AG04450 (cell line): ENCODE data around the gene TNFSF11. TPM values are rescaled to one million over a fixed set of nuclear protein-coding genes. Genes with fewer than 3 reads are reported as not detected.
A peak's percentile ranks its signal among the peaks of the same experiment; 100 is the strongest.

Experiments used
- CTCF ChIA-PET: fragments of 300-600, 350-600 bp; formaldehyde crosslinking; extraction: SDS; loops from one replicate; lab custom pipeline; 2022; ENCODE audit warnings: antibody characterized with exemption, inconsistent platforms; lab: Charles Lee
- POLR2A ChIA-PET: fragments of 350-600 bp; formaldehyde crosslinking; extraction: SDS; loops from one replicate; lab custom pipeline; 2021; ENCODE audit warnings: antibody characterized with exemption, inconsistent platforms; lab: Yijun Ruan, JAX
- DNase-seq: peaks from one replicate; pipeline ENCODE4 v3.0.0-alpha.2; 2011; ENCODE audit warnings: low read depth, low spot score
- H3K27ac ChIP-seq: one replicate; pipeline ENCODE4 v1.5.1; 2012; ENCODE audit warnings: low read depth, low read length, control low read depth
- H3K27me3 ChIP-seq: one replicate; pipeline ENCODE4 v1.6.0; 2012; ENCODE audit warnings: low read length; ENCODE audit not compliant: control insufficient read depth, insufficient read depth
- H3K4me3 ChIP-seq: 2 replicates; pipeline ENCODE4 v1.5.1; 2011; ENCODE audit warnings: mild to moderate bottlenecking, low read depth, low read length, control low read depth
- H3K9me3 ChIP-seq: 2 replicates; pipeline ENCODE4 v1.5.1; 2012; ENCODE audit warnings: low read length; ENCODE audit not compliant: control insufficient read depth, insufficient read depth
- CTCF ChIP-seq: IDR thresholded peaks from 2 replicates; pipeline ENCODE4 v1.5.1; 2011; ENCODE audit warnings: low read depth, low read length, control low read depth, inconsistent platforms
- polyA minus RNA-seq: library from RNA; depleted of rRNA, polyadenylated mRNA; stranded (reverse); fragments of >200 nt; gene quantifications from 2 replicates; pipeline ENCODE4 v1.2.3, GENCODE V29; 2011; rRNA and poly(A)+ RNA removed
- polyA plus RNA-seq: library from polyadenylated mRNA; depleted of rRNA; stranded (reverse); fragments of >200 nt; gene quantifications from 2 replicates; pipeline ENCODE4 v1.2.3, GENCODE V29; 2011; rRNA removed

Gene TNFSF11
- polyA plus RNA-seq (not detected in 2 replicates), polyA minus RNA-seq (not detected in 2 replicates)

- Histone ChIP-seq H3K27me3 (peaks cover 51% of the 10 kb centered on the region), H3K9me3 (peaks cover 11% of the 10 kb centered on the region), H3K27ac (no peak within 1 kb of the TSS), H3K4me3 (0 out of 2 replicates have a peak within 1 kb of the TSS, but pooled peaks have one; percentile 7)
- DNase-seq: no peak
- ChIA-PET POLR2A (no interaction called here), CTCF (no interaction called here)
- no peak for TF ChIP-seq CTCF
Observed at GRCh38 chr13:42574011-42574410, at the start of gene TNFSF11. TSS of gene TNFSF11 (plus strand) at chr13:42574152. CDS start at chr13:42574304, 152 bp downstream.

DNA sequence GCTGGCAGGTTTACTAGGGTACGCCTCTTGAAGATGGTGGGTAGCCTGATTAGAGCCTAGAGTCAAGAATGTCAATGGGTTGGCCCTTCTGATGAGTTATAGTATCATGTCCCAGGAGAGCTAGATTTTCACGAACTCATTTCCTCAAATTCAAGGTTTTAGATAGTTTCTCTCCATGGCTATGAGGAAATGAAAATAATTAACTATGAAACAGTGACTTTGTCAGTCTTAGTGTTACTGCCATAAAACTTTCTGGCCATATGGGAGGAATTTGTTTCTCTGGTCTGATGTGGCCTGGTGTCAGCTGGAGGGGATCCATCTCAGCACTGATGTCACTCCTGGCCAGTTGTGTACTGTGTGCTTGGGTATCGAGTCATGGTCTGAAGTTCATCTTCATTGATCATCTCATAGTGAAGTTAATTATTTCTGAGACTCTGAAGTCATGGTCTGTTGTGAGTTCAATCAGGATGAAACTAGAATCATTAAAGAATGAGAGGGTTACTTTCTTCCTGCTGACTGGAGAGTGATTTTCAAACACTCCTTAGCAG, 49.4 kb upstream of the TNFSF11 start:
- no peak for TF ChIP-seq CTCF
- ChIA-PET CTCF (no interaction called here), POLR2A (no interaction called here)
- no peak for DNase-seq
- no peak overlapping the region for H3K27ac ChIP-seq
- no peaks in the 10 kb centered on the region for H3K27me3 ChIP-seq
- no peaks in the 10 kb centered on the region for H3K9me3 ChIP-seq
- no peak overlapping the region for H3K4me3 ChIP-seq

GRCh38 chr13:42525035-42525504, 48.9 kb upstream of the TNFSF11 start:
- ChIA-PET POLR2A (no interaction called here), CTCF (no interaction called here)
- Histone ChIP-seq H3K9me3 (no peaks in the 10 kb centered on the region), H3K27me3 (no peaks in the 10 kb centered on the region), H3K27ac (no peak overlapping the region), H3K4me3 (no peak overlapping the region)
- no peak for DNase-seq
- TF ChIP-seq CTCF: no peak

DNA sequence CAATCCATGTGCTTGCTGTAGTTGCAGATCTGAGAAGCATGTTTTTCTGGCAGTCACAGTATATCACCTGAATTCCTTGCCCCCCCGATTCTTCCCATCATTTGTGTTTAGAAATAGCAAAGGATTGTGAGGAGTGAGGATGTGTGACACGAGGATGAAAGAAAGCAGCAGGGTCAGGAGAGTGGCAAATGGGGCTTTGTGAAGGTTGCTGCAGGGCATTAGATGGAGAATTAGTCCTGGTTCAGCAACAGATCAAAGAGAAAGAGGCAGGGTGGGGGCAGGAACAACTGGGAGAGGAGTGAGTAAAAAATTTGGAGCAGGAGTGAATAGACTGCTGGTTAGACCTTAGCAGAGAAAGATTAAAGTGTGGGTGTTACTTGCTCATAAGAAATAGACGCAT, 47.7 kb upstream of the TNFSF11 start:
- Histone ChIP-seq H3K27ac (no peak overlapping the region), H3K9me3 (no peaks in the 10 kb centered on the region), H3K27me3 (peaks cover 5% of the 10 kb centered on the region), H3K4me3 (no peak overlapping the region)
- no peak for TF ChIP-seq CTCF
- DNase-seq: no peak
- POLR2A ChIA-PET: no interaction called here
- CTCF ChIA-PET: no interaction called here

DNA sequence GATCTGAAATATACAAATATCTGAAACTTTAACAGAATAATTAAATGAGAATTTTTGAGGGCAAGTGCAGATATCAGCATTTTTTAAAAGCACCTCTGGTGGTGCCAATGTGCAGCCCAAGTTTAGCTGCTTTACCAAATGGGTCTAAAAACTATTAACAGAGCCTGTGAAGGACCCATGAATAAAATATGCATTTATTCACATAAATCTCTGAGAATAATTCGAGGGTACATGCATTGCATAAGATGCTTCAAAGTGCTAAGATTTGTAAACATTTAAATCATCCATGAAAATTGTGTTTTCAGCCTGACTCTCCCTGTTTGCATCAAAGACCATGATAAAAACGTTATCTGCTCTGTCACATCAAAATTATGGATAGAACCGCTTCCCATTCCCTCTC, 47.1 kb upstream of the TNFSF11 start:
- Histone ChIP-seq H3K9me3 (no peaks in the 10 kb centered on the region), H3K4me3 (no peak overlapping the region), H3K27ac (no peak overlapping the region), H3K27me3 (peaks cover 6% of the 10 kb centered on the region)
- CTCF ChIA-PET: no interaction called here
- TF ChIP-seq CTCF: no peak
- POLR2A ChIA-PET: no interaction called here
- no peak for DNase-seq
